Naive thymus-derived CD4-positive, alpha-beta T cell (primary cell): ENCODE measurements around the gene FST. TPM values are rescaled to one million over a fixed set of nuclear protein-coding genes. Genes with fewer than 3 reads are reported as not detected.

Experiments used
- ATAC-seq: fragments of 150-1000 bp; cut with Tn5 transposase; 2 replicates; pipeline ENCODE4 v1.10.0; 2021; ENCODE audit warnings: mild to moderate bottlenecking, moderate library complexity
- CTCF ChIA-PET: fragments of 350-600 bp; sonication (Branson Sonifier 250); formaldehyde crosslinking; loops from one replicate; lab custom pipeline; 2021; ENCODE audit warnings: antibody characterized with exemption; lab: Charles Lee
- POLR2A ChIA-PET: fragments of 350-600 bp; sonication (Branson Sonifier 250); formaldehyde crosslinking; loops from one replicate; lab custom pipeline; 2021; ENCODE audit warnings: antibody characterized with exemption, inconsistent platforms; lab: Charles Lee
- DNase-seq, 9 donors: peaks; one replicate each; pipeline versions ENCODE4 v3.0.0 to v3.0.0-alpha.2; 2020 to 2022; ENCODE audit warnings: mixed read lengths in 1 of 9
- H3K27ac ChIP-seq: one replicate; pipeline ENCODE4 v1.7.0; 2013; ENCODE audit warnings: mild to moderate bottlenecking, low read depth, low read length, moderate library complexity
- H3K27me3 ChIP-seq, 2 donors: one replicate each; pipeline ENCODE4 v1.7.0; 2013; ENCODE audit warnings: low read length in 2 of 2, mild to moderate bottlenecking in 2 of 2, moderate library complexity in 2 of 2; ENCODE audit not compliant: control insufficient read depth in 2 of 2, insufficient read depth in 2 of 2
- H3K36me3 ChIP-seq, 3 experiments: 1 replicate in 2 of 3; 2 replicates in 1 of 3; pipeline ENCODE4 v1.7.0; 2013; ENCODE audit warnings: low read length in 3 of 3, mild to moderate bottlenecking in 3 of 3, moderate library complexity in 1 of 3; ENCODE audit not compliant: insufficient read depth in 3 of 3, control insufficient read depth in 2 of 3
- H3K4me1 ChIP-seq, 2 donors: one replicate each; pipeline ENCODE4 v1.7.0; 2013; ENCODE audit warnings: low read length in 2 of 2, mild to moderate bottlenecking in 2 of 2, moderate library complexity in 1 of 2; ENCODE audit not compliant: control insufficient read depth in 2 of 2, insufficient read depth in 2 of 2
- H3K4me3 ChIP-seq: 2 replicates; pipeline ENCODE4 v1.7.0; 2013; ENCODE audit warnings: mild to moderate bottlenecking, low read length
- H3K9me3 ChIP-seq, 3 experiments: 1 replicate in 2 of 3; 2 replicates in 1 of 3; pipeline ENCODE4 v1.7.0; 2013; ENCODE audit warnings: low read length in 3 of 3; ENCODE audit not compliant: control insufficient read depth in 2 of 3
- H3K27ac Mint-ChIP-seq, 9 donors: one replicate each; pipeline ENCODE4 v1.8.0; 2020 to 2022; ENCODE audit warnings: mixed read lengths in 9 of 9, mild to moderate bottlenecking in 8 of 9, moderate library complexity in 5 of 9, inconsistent platforms in 2 of 9
- H3K27me3 Mint-ChIP-seq, 5 donors: one replicate each; pipeline ENCODE4 v1.8.0; 2021 to 2022; ENCODE audit warnings: mixed read lengths in 5 of 5, mild to moderate bottlenecking in 1 of 5
- H3K36me3 Mint-ChIP-seq, 5 donors: one replicate each; pipeline ENCODE4 v1.8.0; 2020 to 2022; ENCODE audit warnings: mixed read lengths in 5 of 5, mild to moderate bottlenecking in 3 of 5, inconsistent platforms in 1 of 5
- H3K4me1 Mint-ChIP-seq, 7 donors: one replicate each; pipeline ENCODE4 v1.8.0; 2020 to 2022; ENCODE audit warnings: mixed read lengths in 7 of 7, mild to moderate bottlenecking in 3 of 7, inconsistent platforms in 1 of 7
- H3K4me3 Mint-ChIP-seq, 10 donors: one replicate each; pipeline ENCODE4 v1.8.0; 2020 to 2022; ENCODE audit warnings: mild to moderate bottlenecking in 10 of 10, mixed read lengths in 10 of 10, moderate library complexity in 6 of 10, inconsistent platforms in 2 of 10
- H3K9me3 Mint-ChIP-seq, 11 donors: one replicate each; pipeline ENCODE4 v1.8.0; 2020 to 2022; ENCODE audit warnings: mixed read lengths in 11 of 11, mild to moderate bottlenecking in 4 of 11, inconsistent platforms in 1 of 11, moderate library complexity in 1 of 11
- intact Hi-C, 2 donors: fragments of 100-400 bp; cut with micrococcal nuclease; formaldehyde crosslinking; loops; one replicate each; pipeline ENCODE4 v1.15.1; 2023
- polyA plus RNA-seq, 2 donors: library from polyadenylated mRNA; unstranded; fragments of 300-500 nt; fragmentation: Illumina TruSeq; gene quantifications; one replicate each; pipeline ENCODE4 v1.2.3, GENCODE V29; 2021
- total RNA-seq, 6 experiments: library from RNA in 5 of 6; stranded (reverse) in 5 of 6; gene quantifications; 1 replicate in 5 of 6; 2 replicates in 1 of 6; pipeline ENCODE4 v1.2.3 and lab custom pipeline; 2021 to 2026

FST gene
- total and polyA plus RNA-seq, 7 experiments from 2014 or later: 0.34 to 1.9 (median 1.0) TPM; not detected in 1

GRCh38 chr5:53472720-53473510 lies 7.5 kb upstream of the FST start:
- no peaks in the 10 kb centered on the region for H3K4me1 Mint-ChIP-seq
- H3K27me3 Mint-ChIP-seq: peaks cover 61 to 84% (median 67%) of the 10 kb centered on the region in 5 donors
- CTCF ChIA-PET: no interaction called here

DNA sequence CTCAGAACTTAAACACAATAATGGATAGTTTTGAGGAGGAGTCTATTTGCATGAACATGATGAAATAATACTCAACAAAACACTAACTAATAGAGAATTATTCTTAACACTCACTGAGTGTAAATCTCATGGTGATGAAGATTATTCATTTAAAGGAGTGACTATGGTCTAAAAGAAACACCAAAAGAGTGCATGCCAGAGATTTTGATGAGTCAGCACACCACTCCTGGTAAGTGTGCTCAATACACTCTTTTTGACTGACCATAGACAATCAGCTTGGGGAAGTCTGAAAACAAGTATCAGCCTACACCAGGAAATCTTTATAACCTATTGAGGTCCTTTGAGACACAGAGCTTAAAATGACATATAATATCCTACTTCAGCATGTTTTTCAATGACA lies 6.8 kb upstream of the FST start:
- DNase-seq: no peak
- Mint-ChIP-seq H3K4me3 (no peak overlapping the region), H3K27me3 (peaks cover 64 to 87% (median 75%) of the 10 kb centered on the region in 5 donors), H3K9me3 (no peaks in the 10 kb centered on the region), H3K27ac (no peak overlapping the region), H3K36me3 (peaks cover 0 to 4% (median 0%) of the 10 kb centered on the region in 5 donors), H3K4me1 (peaks cover 4 to 6% (median 5%) of the 10 kb centered on the region in 7 donors)
- intact Hi-C loops: no loop called here
- Histone ChIP-seq H3K9me3 (no peaks in the 10 kb centered on the region), H3K27me3 (peaks cover 0 to 9% of the 10 kb centered on the region in 2 donors), H3K4me1 (no peaks in the 10 kb centered on the region), H3K27ac (no peak overlapping the region), H3K4me3 (no peak overlapping the region), H3K36me3 (no peaks in the 10 kb centered on the region)
- ATAC-seq: no peak
- POLR2A ChIA-PET: no interaction called here
- CTCF ChIA-PET: no interaction called here

More at GRCh38 chr5:53472720-53473510, 7.5 kb upstream of the FST start:
- H3K9me3 ChIP-seq: no peaks in the 10 kb centered on the region
- Mint-ChIP-seq H3K36me3 (no peaks in the 10 kb centered on the region), H3K27ac (no peak overlapping the region), H3K4me3 (no peak overlapping the region), H3K9me3 (no peaks in the 10 kb centered on the region)
- intact Hi-C loops: no loop called here
- no peak for DNase-seq
- H3K27ac ChIP-seq: no peak overlapping the region
- no peaks in the 10 kb centered on the region for H3K4me1 ChIP-seq
- POLR2A ChIA-PET: no interaction called here
- no peak overlapping the region for H3K4me3 ChIP-seq
- H3K36me3 ChIP-seq: no peaks in the 10 kb centered on the region
- peaks cover 0 to 3% of the 10 kb centered on the region in 2 donors for H3K27me3 ChIP-seq
- no peak for ATAC-seq

- H3K27ac ChIP-seq: no peak overlapping the region
- peaks cover 0 to 9% (median 4%) of the 10 kb centered on the region in 5 donors for H3K36me3 Mint-ChIP-seq
- H3K4me3 Mint-ChIP-seq: no peak overlapping the region
- no peak overlapping the region for H3K4me3 ChIP-seq
- peaks cover 0 to 2% (median 0%) of the 10 kb centered on the region in 11 donors for H3K9me3 Mint-ChIP-seq
- intact Hi-C loops: loop anchor here (5.0 kb wide), 3 partner anchors 528 to 1392 kb away; no protein-coding TSS in a partner anchor
- H3K4me1 ChIP-seq: peaks cover 0 to 4% of the 10 kb centered on the region in 2 donors
- ChIA-PET POLR2A (no interaction called here), CTCF (no interaction called here)
- H3K36me3 ChIP-seq: no peaks in the 10 kb centered on the region
- no peak overlapping the region for H3K27ac Mint-ChIP-seq
- H3K27me3 ChIP-seq: peaks cover 0 to 13% of the 10 kb centered on the region in 2 donors
- peaks cover 62 to 83% (median 77%) of the 10 kb centered on the region in 5 donors for H3K27me3 Mint-ChIP-seq
- H3K9me3 ChIP-seq: no peaks in the 10 kb centered on the region
- H3K4me1 Mint-ChIP-seq: peaks cover 13 to 17% (median 14%) of the 10 kb centered on the region in 7 donors
- ATAC-seq (no peak), DNase-seq (no peak)
Observed at GRCh38 chr5:53475320-53475719, 5.1 kb upstream of the FST start.

DNA sequence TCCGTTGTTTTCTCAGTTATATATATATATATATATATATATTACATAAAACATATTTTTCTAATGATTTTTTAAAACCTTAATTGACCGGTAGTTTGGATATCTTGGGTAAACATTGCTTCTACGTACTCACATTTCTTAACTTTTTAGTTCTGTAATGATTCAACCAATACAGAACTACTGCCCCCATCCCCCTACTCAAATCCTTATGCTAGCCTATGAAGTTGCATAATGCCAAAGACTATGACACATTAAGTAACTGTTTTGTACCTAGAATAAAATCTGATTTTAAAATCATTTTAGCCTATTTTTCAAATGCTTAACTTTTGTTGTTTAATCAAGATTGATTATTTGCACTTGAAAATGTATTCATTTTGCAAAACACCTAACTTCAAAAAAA lies 4.4 kb upstream of the FST start:
- Mint-ChIP-seq H3K4me1 (peaks cover 17 to 21% (median 18%) of the 10 kb centered on the region in 7 donors), H3K36me3 (peaks cover 0 to 9% (median 4%) of the 10 kb centered on the region in 5 donors), H3K9me3 (peaks cover 0 to 2% (median 0%) of the 10 kb centered on the region in 11 donors), H3K27ac (no peak overlapping the region), H3K27me3 (peaks cover 63 to 80% (median 78%) of the 10 kb centered on the region in 5 donors), H3K4me3 (no peak overlapping the region)
- Histone ChIP-seq H3K27me3 (peaks cover 0 to 13% of the 10 kb centered on the region in 2 donors), H3K4me1 (peaks cover 3 to 4% of the 10 kb centered on the region in 2 donors), H3K4me3 (no peak overlapping the region), H3K36me3 (no peaks in the 10 kb centered on the region), H3K9me3 (no peaks in the 10 kb centered on the region), H3K27ac (no peak overlapping the region)
- DNase-seq: no peak
- POLR2A ChIA-PET: no interaction called here
- ATAC-seq: no peak
- intact Hi-C loops: loop anchor here (5.0 kb wide), 3 partner anchors 529 to 1391 kb away; no protein-coding TSS in a partner anchor
- CTCF ChIA-PET: interaction anchor here (0.6 kb wide), 2 partner anchors 608 to 957 kb away, joined by 3 read pairs; no protein-coding TSS in a partner anchor

DNA sequence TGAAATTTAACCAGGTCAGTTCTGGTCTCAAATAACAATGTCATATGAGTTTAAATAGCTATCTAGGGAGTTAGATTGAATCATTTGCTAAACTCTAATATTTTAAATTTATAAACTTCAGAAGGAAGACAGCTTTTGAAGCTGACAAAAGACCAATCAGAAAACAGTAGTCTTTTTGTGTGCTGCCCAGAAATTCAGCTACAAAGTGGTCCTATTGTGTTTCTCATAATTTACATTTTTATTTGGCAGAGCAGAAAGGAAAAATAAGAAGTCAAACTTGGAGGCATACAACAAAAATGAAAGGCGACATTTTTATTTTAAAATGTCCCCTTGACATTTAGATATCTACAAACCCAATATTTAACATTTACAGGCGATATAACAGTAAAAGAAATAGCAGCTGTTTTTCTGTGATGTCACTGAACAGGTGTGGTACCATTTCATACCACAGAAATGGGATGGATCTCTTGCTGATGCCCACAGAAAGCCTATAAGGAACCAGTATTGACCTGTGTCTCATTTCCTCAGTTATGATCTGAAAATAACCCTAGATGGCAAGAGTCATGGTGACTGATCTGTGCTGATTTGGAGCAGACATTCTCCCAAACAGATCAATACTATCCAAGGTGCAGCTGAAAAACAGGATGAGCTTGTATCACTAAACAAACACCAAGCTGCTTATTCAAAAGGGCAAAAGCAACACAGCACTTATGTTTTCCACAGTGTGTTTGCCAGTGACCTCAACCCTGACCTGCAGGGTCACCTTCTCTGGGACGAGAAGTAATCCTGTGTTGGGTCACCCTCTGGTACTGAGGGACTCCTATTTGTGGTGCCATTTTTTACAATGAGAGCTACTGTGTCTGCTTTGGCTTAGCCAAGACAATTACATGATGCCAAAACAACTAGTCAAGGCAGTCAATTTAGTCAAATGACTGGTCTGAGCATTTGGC lies 3.6 kb upstream of the FST start:
- Mint-ChIP-seq H3K4me3 (no peak overlapping the region), H3K36me3 (peaks cover 0 to 9% (median 4%) of the 10 kb centered on the region in 5 donors), H3K9me3 (peaks cover 0 to 2% (median 0%) of the 10 kb centered on the region in 11 donors), H3K27ac (no peak overlapping the region), H3K4me1 (peaks cover 24 to 28% (median 26%) of the 10 kb centered on the region in 7 donors), H3K27me3 (peaks cover 66 to 80% (median 73%) of the 10 kb centered on the region in 5 donors)
- Histone ChIP-seq H3K9me3 (no peaks in the 10 kb centered on the region), H3K4me1 (peaks cover 4 to 11% of the 10 kb centered on the region in 2 donors), H3K4me3 (no peak overlapping the region), H3K36me3 (no peaks in the 10 kb centered on the region), H3K27me3 (peaks cover 0 to 13% of the 10 kb centered on the region in 2 donors), H3K27ac (no peak overlapping the region)
- no peak for DNase-seq
- POLR2A ChIA-PET: no interaction called here
- intact Hi-C loops: loop anchor here (5.0 kb wide), 3 partner anchors 530 to 1390 kb away; no protein-coding TSS in a partner anchor
- CTCF ChIA-PET: interaction anchor here (0.6 to 1.2 kb wide), 2 partner anchors 528 to 609 kb away, joined by 3 read pairs; no protein-coding TSS in a partner anchor
- ATAC-seq: no peak
